ENCODE results near the gene RXRA.

Gene RXRA

GRCh38 chr9:134388289-134388808 lies 62.1 kb downstream of the RXRA start:
- TF ChIP-seq ZFX (IDR thresholded peaks at IDR 0.05; ENCODE audit: borderline replicate concordance) (no peak), CTCF (IDR thresholded peaks at IDR 0.05) (no peak)
- H3K27ac ChIP-seq = no peak overlapping the region

GRCh38 chr9:134388976-134389375 lies 62.7 kb downstream of the RXRA start:
- TF ChIP-seq ZFX (IDR thresholded peaks at IDR 0.05; ENCODE audit: borderline replicate concordance) = no peak
- no peak for TF ChIP-seq CTCF (IDR thresholded peaks at IDR 0.05)
- H3K27ac ChIP-seq = no peak overlapping the region

GRCh38 chr9:134389642-134390041 lies 63.4 kb downstream of the RXRA start:
- H3K27ac ChIP-seq = no peak overlapping the region
- no peak for TF ChIP-seq ZFX (IDR thresholded peaks at IDR 0.05; ENCODE audit: borderline replicate concordance)
- no peak for TF ChIP-seq CTCF (IDR thresholded peaks at IDR 0.05)

- TF ChIP-seq CTCF (IDR thresholded peaks at IDR 0.05) = no peak
- no peak for TF ChIP-seq ZFX (IDR thresholded peaks at IDR 0.05; ENCODE audit: borderline replicate concordance)
- H3K27ac ChIP-seq = no peak overlapping the region
Observed at GRCh38 chr9:134390537-134390936, 64.3 kb downstream of the RXRA start.

- TF ChIP-seq ZFX (IDR thresholded peaks at IDR 0.05; ENCODE audit: borderline replicate concordance) = no peak
- TF ChIP-seq CTCF (IDR thresholded peaks at IDR 0.05) = no peak
- H3K27ac ChIP-seq = no peak overlapping the region
Observed at GRCh38 chr9:134390947-134391318, 64.7 kb downstream of the RXRA start.

- TF ChIP-seq ZFX (IDR thresholded peaks at IDR 0.05; ENCODE audit: borderline replicate concordance) (no peak), CTCF (IDR thresholded peaks at IDR 0.05) (no peak)
- H3K27ac ChIP-seq = no peak overlapping the region
Observed at GRCh38 chr9:134391319-134392231, 65.3 kb downstream of the RXRA start.

GRCh38 chr9:134392900-134393299 lies 66.6 kb downstream of the RXRA start:
- no peak overlapping the region for H3K27ac ChIP-seq
- TF ChIP-seq CTCF (IDR thresholded peaks at IDR 0.05) = no peak
- TF ChIP-seq ZFX (IDR thresholded peaks at IDR 0.05; ENCODE audit: borderline replicate concordance) = no peak

Measured in 22Rv1 (cell line).